Hepatocyte (in vitro differentiated cells): ENCODE measurements around the gene EVI2A. TPM values are rescaled to one million over a fixed set of nuclear protein-coding genes. Genes with fewer than 3 reads are reported as not detected.
"Not testable (repeated sequence)": the region's sequence is repeated elsewhere in the genome, so short reads cannot be mapped to it uniquely, and the experiment has no call there.

Source experiments
- DNase-seq: peaks from one replicate; pipeline ENCODE4 v3.0.0-alpha.2; 2016; ENCODE audit warnings: low spot score
- H2AFZ ChIP-seq: fragments of 200-600 bp; sonication (generic); 2 replicates; pipeline ENCODE4 v1.6.0; 2016; ENCODE audit warnings: antibody characterized with exemption, mild to moderate bottlenecking
- H3K27ac ChIP-seq: fragments of 200-600 bp; sonication (generic); 2 replicates; pipeline ENCODE4 v1.5.1; 2016; ENCODE audit warnings: mild to moderate bottlenecking
- H3K27me3 ChIP-seq: fragments of 200-600 bp; sonication (generic); 2 replicates; pipeline ENCODE4 v1.6.1; 2016
- H3K36me3 ChIP-seq: fragments of 200-600 bp; sonication (generic); replicated peaks from 2 replicates; pipeline ENCODE4 v1.5.1; 2016; ENCODE audit warnings: low read depth; ENCODE audit not compliant: insufficient read depth
- H3K4me1 ChIP-seq: fragments of 200-600 bp; sonication (generic); 2 replicates; pipeline ENCODE4 v1.5.1; 2016; ENCODE audit warnings: mild to moderate bottlenecking, moderate library complexity; ENCODE audit not compliant: insufficient read depth
- H3K4me2 ChIP-seq: fragments of 200-600 bp; sonication (generic); 2 replicates; pipeline ENCODE4 v1.6.0; 2016
- H3K4me3 ChIP-seq: fragments of 200-600 bp; sonication (generic); 2 replicates; pipeline ENCODE4 v1.5.1; 2016; ENCODE audit warnings: mild to moderate bottlenecking
- H3K79me2 ChIP-seq: fragments of 200-600 bp; sonication (generic); 2 replicates; pipeline ENCODE4 v1.6.0; 2017; ENCODE audit warnings: mild to moderate bottlenecking
- H3K9me2 ChIP-seq: fragments of 200-600 bp; sonication (generic); replicated peaks from 2 replicates; pipeline ENCODE4 v1.6.0; 2017; ENCODE audit warnings: mild to moderate bottlenecking; ENCODE audit not compliant: insufficient read depth
- H3K9me3 ChIP-seq: fragments of 200-600 bp; sonication (generic); 2 replicates; pipeline ENCODE4 v1.5.1; 2016; ENCODE audit warnings: low read depth, mild to moderate bottlenecking
- H4K20me1 ChIP-seq: fragments of 200-600 bp; sonication (generic); 2 replicates; pipeline ENCODE4 v1.6.0; 2016; ENCODE audit warnings: mild to moderate bottlenecking; ENCODE audit not compliant: insufficient read depth, poor library complexity, severe bottlenecking
- CTCF ChIP-seq: fragments of 200-600 bp; sonication (generic); IDR thresholded peaks from 2 replicates; pipeline ENCODE4 v1.5.1; 2016; ENCODE audit warnings: antibody characterized with exemption, mild to moderate bottlenecking; ENCODE audit not compliant: poor library complexity
- EZH2 ChIP-seq: fragments of 200-600 bp; sonication (generic); IDR thresholded peaks from 2 replicates; pipeline ENCODE4 v1.6.1; 2016; ENCODE audit warnings: antibody characterized with exemption, mild to moderate bottlenecking, borderline replicate concordance
- EZH2phosphoT487 ChIP-seq: fragments of 200-600 bp; sonication (generic); IDR thresholded peaks from one replicate; pipeline ENCODE4 v1.6.1; 2018; ENCODE audit warnings: antibody characterized with exemption, mild to moderate bottlenecking, low read depth, moderate library complexity; ENCODE audit not compliant: unreplicated experiment, severe bottlenecking
- WGBS: methylation state at CpG from one replicate; pipeline ENCODE4 v1.1.6; 2016; ENCODE audit warnings: low lambda C conversion rate; ENCODE audit errors: missing lambda C conversion rate; 5-methylcytosine and 5-hydroxymethylcytosine counted together
- polyA plus RNA-seq: library from polyadenylated mRNA; unstranded; fragments of >200 nt; fragmentation: Nextera tagmentation; extraction: Ambion mirVana; gene quantifications from 2 replicates; pipeline ENCODE4 v1.2.1, GENCODE V29; 2016
- total RNA-seq: library from RNA; depleted of rRNA; stranded (reverse); fragments of >200 nt; gene quantifications from 2 replicates; pipeline ENCODE4 v1.2.3, GENCODE V29; 2014

The EVI2A gene
- total and polyA plus RNA-seq, 2 experiments from 2014 or later: 0.10 to 1.1 TPM

GRCh38 chr17:31294231-31294630 lies 27.2 kb downstream of the EVI2A start:
- Histone ChIP-seq H3K4me3 (no peak overlapping the region), H3K79me2 (no peaks in the 10 kb centered on the region), H3K4me2 (no peak overlapping the region), H3K36me3 (no peaks in the 10 kb centered on the region), H3K9me2 (no peaks in the 10 kb centered on the region), H3K4me1 (no peaks in the 10 kb centered on the region), H4K20me1 (no peaks in the 10 kb centered on the region), H3K27ac (no peak overlapping the region), H3K9me3 (no peaks in the 10 kb centered on the region), H3K27me3 (no peaks in the 10 kb centered on the region), H2AFZ (no peak overlapping the region)
- DNase-seq: no peak
- 91% methylated on average over 3 of the region's 3 CpGs for WGBS
- TF ChIP-seq EZH2phosphoT487 (no peak), CTCF (no peak), EZH2 (no peak)

- no peak overlapping the region for H2AFZ ChIP-seq
- no peaks in the 10 kb centered on the region for H3K27me3 ChIP-seq
- WGBS: 79% methylated on average over 2 of the region's 2 CpGs
- no peak overlapping the region for H3K4me3 ChIP-seq
- no peaks in the 10 kb centered on the region for H3K9me3 ChIP-seq
- no peaks in the 10 kb centered on the region for H4K20me1 ChIP-seq
- H3K4me1 ChIP-seq: no peaks in the 10 kb centered on the region
- no peaks in the 10 kb centered on the region for H3K9me2 ChIP-seq
- H3K27ac ChIP-seq: no peak overlapping the region
- H3K79me2 ChIP-seq: no peaks in the 10 kb centered on the region
- DNase-seq: no peak
- H3K36me3 ChIP-seq: no peaks in the 10 kb centered on the region
- no peak overlapping the region for H3K4me2 ChIP-seq
- TF ChIP-seq EZH2phosphoT487 (no peak), CTCF (no peak), EZH2 (no peak)
Measured at GRCh38 chr17:31293581-31293980, 27.8 kb downstream of the EVI2A start.

- Histone ChIP-seq H2AFZ (no peak overlapping the region), H3K9me3 (no peaks in the 10 kb centered on the region), H3K36me3 (no peaks in the 10 kb centered on the region), H3K27ac (no peak overlapping the region), H3K4me3 (no peak overlapping the region), H3K9me2 (no peaks in the 10 kb centered on the region), H4K20me1 (no peaks in the 10 kb centered on the region), H3K4me1 (no peaks in the 10 kb centered on the region), H3K79me2 (no peaks in the 10 kb centered on the region), H3K27me3 (no peaks in the 10 kb centered on the region), H3K4me2 (no peak overlapping the region)
- TF ChIP-seq EZH2phosphoT487 (no peak), CTCF (no peak), EZH2 (no peak)
- DNase-seq: no peak
Measured at GRCh38 chr17:31291820-31292219, 29.6 kb downstream of the EVI2A start.

- no peaks in the 10 kb centered on the region for H3K9me3 ChIP-seq
- no peaks in the 10 kb centered on the region for H3K79me2 ChIP-seq
- 90% methylated on average over 3 of the region's 3 CpGs for whole genome bisulfite sequencing
- DNase-seq: no peak
- H3K9me2 ChIP-seq: no peaks in the 10 kb centered on the region
- no peak overlapping the region for H2AFZ ChIP-seq
- H3K4me2 ChIP-seq: no peak overlapping the region
- H3K4me3 ChIP-seq: no peak overlapping the region
- H3K4me1 ChIP-seq: no peaks in the 10 kb centered on the region
- H3K27ac ChIP-seq: no peak overlapping the region
- TF ChIP-seq CTCF (no peak), EZH2phosphoT487 (no peak), EZH2 (no peak)
- H3K27me3 ChIP-seq: no peaks in the 10 kb centered on the region
- H3K36me3 ChIP-seq: no peaks in the 10 kb centered on the region
- H4K20me1 ChIP-seq: no peaks in the 10 kb centered on the region
Measured at GRCh38 chr17:31289790-31290189, 31.6 kb downstream of the EVI2A start.

- 100% methylated on average over 1 of the region's 1 CpG for WGBS
- not testable (repeated sequence) for H2AFZ ChIP-seq, DNase-seq, H3K4me1 ChIP-seq, H3K4me3 ChIP-seq, H3K27me3 ChIP-seq, H3K27ac ChIP-seq, H3K4me2 ChIP-seq, H3K9me3 ChIP-seq, H3K79me2 ChIP-seq, H4K20me1 ChIP-seq, H3K36me3 ChIP-seq, H3K9me2 ChIP-seq
Measured at GRCh38 chr17:31287932-31288331, 33.5 kb downstream of the EVI2A start.
